8988T (cell line): Measurements from ENCODE around the gene PCNT.
A peak's percentile ranks its signal among the peaks of the same experiment; 100 is the strongest.

Experiments
- DNase-seq: peaks from one replicate; pipeline ENCODE4 v3.0.0; 2011

PCNT gene

GRCh38 chr21:46323710-46324389 lies at the start of gene PCNT, which contains the start of gene C21orf58:
Gene PCNT, plus strand, starts transcription at chr21:46324156. Its CDS starts 73 bp downstream, at chr21:46324229.
Gene C21orf58, minus strand, starts transcription at chr21:46323870. Its CDS starts 1,132 bp downstream, at chr21:46322738.
- DNase-seq, result peak; percentile 92

GRCh38 chr21:46274797-46275390 lies 49.1 kb upstream of the PCNT start:
- no peak for DNase-seq

GRCh38 chr21:46284077-46284644 lies 39.8 kb upstream of the PCNT start:
- DNase-seq, result no peak

- no peak for DNase-seq
Observed at GRCh38 chr21:46284733-46285132, 39.2 kb upstream of the PCNT start.

GRCh38 chr21:46285206-46285661 lies 38.7 kb upstream of the PCNT start, which contains the start of gene MCM3AP:
Gene MCM3AP, minus strand, starts transcription at chr21:46285611. Its CDS starts 325 bp downstream, at chr21:46285286.
- DNase-seq, result no peak

GRCh38 chr21:46285761-46286647 lies 38.0 kb upstream of the PCNT start, which contains the start of gene YBEY:
Gene YBEY, plus strand, starts transcription at chr21:46286342. Its CDS starts 572 bp downstream, at chr21:46286914.
- DNase-seq, result peak; percentile 76

- DNase-seq, result no peak
Observed at GRCh38 chr21:46286648-46287002, 37.3 kb upstream of the PCNT start.

- DNase-seq, result no peak
Observed at GRCh38 chr21:46287541-46287940, 36.4 kb upstream of the PCNT start.

GRCh38 chr21:46289655-46290179 lies 34.2 kb upstream of the PCNT start:
- no peak for DNase-seq

GRCh38 chr21:46291561-46291960 lies 32.4 kb upstream of the PCNT start:
- no peak for DNase-seq

GRCh38 chr21:46294647-46295176 lies 29.2 kb upstream of the PCNT start:
- DNase-seq, result no peak

- no peak for DNase-seq
Observed at GRCh38 chr21:46295177-46295770, 28.7 kb upstream of the PCNT start.

GRCh38 chr21:46295996-46296752 lies 27.8 kb upstream of the PCNT start:
- no peak for DNase-seq

GRCh38 chr21:46297338-46298271 lies 26.4 kb upstream of the PCNT start:
- DNase-seq, result no peak

- no peak for DNase-seq
Observed at GRCh38 chr21:46299167-46299566, 24.8 kb upstream of the PCNT start.

- no peak for DNase-seq
Observed at GRCh38 chr21:46301759-46302158, 22.2 kb upstream of the PCNT start.

- DNase-seq, result no peak
Observed at GRCh38 chr21:46304437-46304836, 19.5 kb upstream of the PCNT start.

- no peak for DNase-seq
Observed at GRCh38 chr21:46304955-46305354, 19.0 kb upstream of the PCNT start.

GRCh38 chr21:46307625-46308024 lies 16.3 kb upstream of the PCNT start:
- DNase-seq, result no peak

GRCh38 chr21:46308431-46308830 lies 15.5 kb upstream of the PCNT start:
- no peak for DNase-seq
